Endothelial cell (in vitro differentiated cells): ENCODE data around the gene MORC1. TPM values are rescaled to one million over a fixed set of nuclear protein-coding genes. Genes with fewer than 3 reads are reported as not detected.

Experiments
- DNase-seq: peaks from one replicate; pipeline ENCODE4 v3.0.0; 2021; ENCODE audit warnings: low spot score
- H3K27ac Mint-ChIP-seq: one replicate; pipeline ENCODE4 v1.8.0; 2021; ENCODE audit warnings: mixed read lengths, inconsistent platforms; ENCODE audit not compliant: unreplicated experiment
- H3K27me3 Mint-ChIP-seq: one replicate; pipeline ENCODE4 v1.8.0; 2021; ENCODE audit warnings: mild to moderate bottlenecking, moderate library complexity, mixed read lengths, inconsistent platforms; ENCODE audit not compliant: unreplicated experiment
- H3K36me3 Mint-ChIP-seq: one replicate; pipeline ENCODE4 v1.8.0; 2021; ENCODE audit warnings: mild to moderate bottlenecking, low read depth, mixed read lengths, inconsistent platforms; ENCODE audit not compliant: unreplicated experiment
- H3K4me1 Mint-ChIP-seq: one replicate; pipeline ENCODE4 v1.8.0; 2021; ENCODE audit warnings: mild to moderate bottlenecking, mixed read lengths, inconsistent platforms; ENCODE audit not compliant: unreplicated experiment
- H3K4me3 Mint-ChIP-seq: one replicate; pipeline ENCODE4 v1.8.0; 2021; ENCODE audit warnings: mild to moderate bottlenecking, mixed read lengths, inconsistent platforms; ENCODE audit not compliant: unreplicated experiment
- H3K9me3 Mint-ChIP-seq: one replicate; pipeline ENCODE4 v1.8.0; 2021; ENCODE audit warnings: mixed read lengths, inconsistent platforms; ENCODE audit not compliant: unreplicated experiment
- total RNA-seq: library from RNA; stranded (reverse); fragmentation: NEBNext Ultra II Directional; extraction: Animal tissue kit (Norgen Biotek cat#: 25700); gene quantifications from one replicate; pipeline ENCODE4 v1.2.1, GENCODE V29; 2021; ENCODE audit not compliant: unreplicated experiment
- TF ChIP-seq, protein P1 (sequence below): fragments of 200-600 bp; sonication (generic); IDR thresholded peaks from one replicate; pipeline ENCODE4 v1.5.0; 2021; ENCODE audit warnings: antibody characterized with exemption; ENCODE audit not compliant: unreplicated experiment

The MORC1 gene
- total RNA-seq, 1 donor from 2014 or later, result 0.10 TPM

DNA sequence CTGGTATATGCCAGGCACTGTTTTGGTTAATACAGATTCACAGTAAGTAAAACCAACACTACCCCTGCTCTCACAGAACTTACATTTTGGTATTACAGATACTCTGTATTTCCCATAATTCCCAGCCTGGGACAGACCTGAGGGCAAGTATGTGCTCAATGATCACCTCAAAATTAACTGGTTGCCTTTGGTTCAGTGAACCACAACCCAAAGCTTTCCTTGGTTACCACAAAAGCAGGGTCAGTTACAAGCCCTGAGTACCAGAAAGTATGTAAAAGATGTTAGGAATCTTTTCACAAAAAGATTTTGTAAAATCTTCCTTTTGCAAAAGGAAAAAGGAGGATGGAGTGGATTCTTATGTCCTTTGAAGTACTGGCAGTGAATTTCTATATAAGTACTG is 92.0 kb downstream of the MORC1 start:
- H3K36me3 Mint-ChIP-seq, result no peaks in the 10 kb centered on the region
- TF ChIP-seq, protein P1, sequence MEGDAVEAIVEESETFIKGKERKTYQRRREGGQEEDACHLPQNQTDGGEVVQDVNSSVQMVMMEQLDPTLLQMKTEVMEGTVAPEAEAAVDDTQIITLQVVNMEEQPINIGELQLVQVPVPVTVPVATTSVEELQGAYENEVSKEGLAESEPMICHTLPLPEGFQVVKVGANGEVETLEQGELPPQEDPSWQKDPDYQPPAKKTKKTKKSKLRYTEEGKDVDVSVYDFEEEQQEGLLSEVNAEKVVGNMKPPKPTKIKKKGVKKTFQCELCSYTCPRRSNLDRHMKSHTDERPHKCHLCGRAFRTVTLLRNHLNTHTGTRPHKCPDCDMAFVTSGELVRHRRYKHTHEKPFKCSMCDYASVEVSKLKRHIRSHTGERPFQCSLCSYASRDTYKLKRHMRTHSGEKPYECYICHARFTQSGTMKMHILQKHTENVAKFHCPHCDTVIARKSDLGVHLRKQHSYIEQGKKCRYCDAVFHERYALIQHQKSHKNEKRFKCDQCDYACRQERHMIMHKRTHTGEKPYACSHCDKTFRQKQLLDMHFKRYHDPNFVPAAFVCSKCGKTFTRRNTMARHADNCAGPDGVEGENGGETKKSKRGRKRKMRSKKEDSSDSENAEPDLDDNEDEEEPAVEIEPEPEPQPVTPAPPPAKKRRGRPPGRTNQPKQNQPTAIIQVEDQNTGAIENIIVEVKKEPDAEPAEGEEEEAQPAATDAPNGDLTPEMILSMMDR, result no peak
- H3K9me3 Mint-ChIP-seq, result no peaks in the 10 kb centered on the region
- no peak overlapping the region for H3K4me3 Mint-ChIP-seq
- H3K27ac Mint-ChIP-seq, result no peak overlapping the region
- no peaks in the 10 kb centered on the region for H3K27me3 Mint-ChIP-seq
- no peaks in the 10 kb centered on the region for H3K4me1 Mint-ChIP-seq
- no peak for DNase-seq

DNA sequence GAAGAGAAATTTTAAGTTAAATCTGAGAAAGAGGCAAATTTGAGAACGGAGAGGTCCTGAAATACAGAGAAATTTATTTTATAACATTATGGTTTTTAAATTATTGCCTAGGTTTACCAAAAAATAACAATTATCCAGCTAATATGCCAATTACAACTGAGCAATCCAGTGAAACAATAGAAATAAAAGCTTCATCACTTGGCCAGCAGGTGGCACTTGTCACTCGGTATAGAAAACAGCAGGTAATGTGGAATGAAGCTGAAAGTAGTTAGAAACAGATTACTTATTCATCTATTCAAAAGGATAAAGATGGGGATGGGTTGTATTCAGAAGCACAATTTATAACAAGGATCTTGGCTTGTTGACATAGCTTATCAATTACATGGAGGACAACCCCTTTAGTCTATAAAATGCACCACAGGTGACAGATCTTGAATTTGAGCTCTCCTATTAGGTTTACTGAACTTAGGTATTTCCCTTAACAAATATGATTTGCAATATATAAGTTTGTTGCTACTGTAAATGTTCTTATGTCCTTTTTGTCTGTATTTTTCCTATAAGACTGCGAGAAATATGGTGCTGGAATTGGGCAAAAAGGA is 94.2 kb downstream of the MORC1 start:
- H3K27me3 Mint-ChIP-seq, result no peaks in the 10 kb centered on the region
- H3K36me3 Mint-ChIP-seq, result no peaks in the 10 kb centered on the region
- DNase-seq, result peak; percentile 44
- no peak overlapping the region for H3K27ac Mint-ChIP-seq
- no peaks in the 10 kb centered on the region for H3K9me3 Mint-ChIP-seq
- TF ChIP-seq, protein P1, result peak; percentile 81
- H3K4me3 Mint-ChIP-seq, result no peak overlapping the region
- H3K4me1 Mint-ChIP-seq, result peaks cover 5% of the 10 kb centered on the region

DNA sequence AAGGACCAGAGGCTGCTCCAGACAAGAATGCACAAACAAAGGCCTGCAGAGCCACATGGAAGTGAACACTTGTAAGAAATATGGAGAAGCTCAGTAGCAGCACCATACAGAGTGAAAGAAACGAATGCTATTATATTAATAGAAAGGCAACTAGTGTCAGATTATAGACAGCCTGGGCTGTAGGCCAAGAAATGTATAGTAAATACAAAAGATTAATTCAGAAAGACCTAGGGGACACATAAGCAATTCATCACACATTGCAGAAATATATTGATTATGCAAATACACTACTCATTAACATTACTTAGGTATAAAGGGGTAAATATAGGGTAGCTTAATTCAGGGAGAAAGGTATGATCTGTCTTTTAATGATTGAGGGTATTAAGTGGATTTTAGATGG is 94.8 kb downstream of the MORC1 start:
- DNase-seq, result no peak
- H3K27me3 Mint-ChIP-seq, result no peaks in the 10 kb centered on the region
- H3K4me3 Mint-ChIP-seq, result no peak overlapping the region
- peaks cover 5% of the 10 kb centered on the region for H3K4me1 Mint-ChIP-seq
- no peaks in the 10 kb centered on the region for H3K9me3 Mint-ChIP-seq
- H3K27ac Mint-ChIP-seq, result no peak overlapping the region
- H3K36me3 Mint-ChIP-seq, result no peaks in the 10 kb centered on the region
- TF ChIP-seq, protein P1, result no peak

DNA sequence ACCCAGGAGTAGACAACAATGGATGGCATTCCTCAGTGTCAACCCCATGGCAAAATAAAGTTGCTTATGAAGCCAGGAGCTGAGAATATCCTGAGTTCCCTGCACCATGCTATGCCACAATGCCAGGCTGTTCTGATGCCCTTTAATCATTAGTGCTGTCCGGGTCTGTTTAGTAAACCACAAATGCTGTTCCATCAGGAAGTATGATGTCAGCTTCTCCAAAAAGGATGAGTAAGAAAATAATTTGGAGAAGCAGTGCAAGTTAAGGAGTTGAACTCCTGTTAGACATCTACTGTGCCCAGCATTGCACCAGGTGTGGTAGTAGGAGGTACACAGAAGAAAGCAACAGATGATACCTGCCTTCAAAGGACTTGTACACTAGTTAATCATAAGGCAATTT is 96.4 kb downstream of the MORC1 start:
- no peak for DNase-seq
- H3K27ac Mint-ChIP-seq, result no peak overlapping the region
- no peaks in the 10 kb centered on the region for H3K36me3 Mint-ChIP-seq
- H3K27me3 Mint-ChIP-seq, result no peaks in the 10 kb centered on the region
- H3K4me1 Mint-ChIP-seq, result peaks cover 5% of the 10 kb centered on the region
- no peak overlapping the region for H3K4me3 Mint-ChIP-seq
- H3K9me3 Mint-ChIP-seq, result no peaks in the 10 kb centered on the region
- TF ChIP-seq, protein P1, result no peak

DNA sequence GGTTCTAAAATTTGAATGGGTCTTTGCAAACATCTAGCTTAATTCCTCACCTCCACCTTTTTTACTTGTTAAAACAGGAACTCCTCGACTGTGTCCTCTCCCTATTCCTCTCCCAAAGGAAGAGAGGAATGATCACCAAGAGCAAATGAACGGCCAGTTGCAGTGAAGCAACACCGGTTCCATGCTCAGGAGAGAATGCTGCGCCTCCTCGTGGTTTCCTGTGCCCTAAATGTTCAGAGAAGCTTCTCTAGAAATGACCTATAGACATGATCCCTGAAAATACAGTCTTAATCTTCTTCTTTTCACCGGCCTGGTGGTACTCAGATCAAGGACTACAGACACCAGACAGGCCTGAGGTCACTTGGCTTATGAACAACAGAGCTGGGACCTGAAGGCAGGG is 99.1 kb downstream of the MORC1 start:
- Mint-ChIP-seq H3K27me3 (no peaks in the 10 kb centered on the region), H3K4me1 (peaks cover 5% of the 10 kb centered on the region), H3K4me3 (no peak overlapping the region), H3K27ac (no peak overlapping the region), H3K9me3 (no peaks in the 10 kb centered on the region), H3K36me3 (no peaks in the 10 kb centered on the region)
- DNase-seq, result no peak
- TF ChIP-seq, protein P1, result no peak
